Liver (tissue), 3 donors: ENCODE results near the gene SPATC1L.

Source experiments
- EGR1 ChIP-seq, 2 donors: IDR thresholded peaks; 2 replicates each; pipeline ENCODE4 v1.6.1; 2016 to 2018; ENCODE audit warnings: antibody characterized with exemption in 2 of 2, low read depth in 2 of 2
- NR2F2 ChIP-seq: IDR thresholded peaks from 2 replicates; pipeline ENCODE4 v1.6.1; 2016; ENCODE audit warnings: antibody characterized with exemption
- REST ChIP-seq: IDR thresholded peaks from 2 replicates; pipeline ENCODE4 v1.6.1; 2016; ENCODE audit warnings: antibody characterized with exemption, mild to moderate bottlenecking
- TF ChIP-seq, protein P1 (sequence below): IDR thresholded peaks from 2 replicates; pipeline ENCODE4 v1.6.1; 2016; ENCODE audit warnings: antibody characterized with exemption
- TF ChIP-seq, protein P2 (sequence below): fragments of 150-350 bp; IDR thresholded peaks from 2 replicates; pipeline ENCODE4 v1.5.1; 2017; ENCODE audit warnings: improper control_type of control experiment, low read depth, low read length; ENCODE audit not compliant: missing input control
- TF ChIP-seq, protein P3 (sequence below): IDR thresholded peaks from 2 replicates; pipeline ENCODE4 v1.6.1; 2016; ENCODE audit warnings: antibody characterized with exemption
- donor health status: healthy.
- donor health status: healthy.

DNA sequence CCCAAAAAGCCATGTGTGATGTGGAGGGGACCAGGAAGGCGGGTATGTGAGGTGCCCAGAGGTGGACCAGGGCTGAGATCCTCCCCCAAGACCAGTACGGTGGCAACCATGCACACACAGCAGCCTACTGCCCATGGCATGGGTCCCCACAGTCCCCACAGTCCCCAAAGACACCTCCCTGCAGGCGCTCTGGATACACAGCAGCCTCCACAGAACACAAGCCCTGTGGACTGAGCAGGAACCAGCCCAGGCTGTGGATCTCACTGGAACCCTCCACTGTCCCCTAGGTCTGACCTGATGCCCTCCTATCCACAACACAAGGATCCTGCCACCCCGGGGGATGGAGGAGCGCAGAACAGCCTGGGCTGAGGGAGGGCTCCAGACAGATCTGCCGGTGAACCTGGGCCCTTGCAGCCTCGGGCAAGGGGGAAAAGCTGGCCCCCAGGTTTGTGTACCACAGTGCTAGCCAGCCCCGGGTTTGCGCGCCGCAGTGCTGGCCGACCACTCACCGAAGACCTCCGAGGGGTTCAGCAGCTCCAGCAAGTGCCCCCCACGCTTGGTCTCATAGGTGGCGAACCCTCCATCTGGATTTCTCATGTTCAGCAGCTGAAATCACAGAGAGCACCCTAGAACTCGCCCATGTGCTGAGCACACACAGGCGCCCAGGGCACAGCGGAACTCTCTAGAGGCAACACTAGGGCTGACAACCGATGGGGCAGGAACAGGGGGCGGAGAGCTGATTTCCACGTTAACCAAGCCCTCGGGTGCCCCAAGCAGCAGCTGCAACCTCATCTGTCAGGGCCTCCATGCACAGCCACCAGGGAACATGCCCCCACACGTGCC is 22.1 kb upstream of the SPATC1L start:
- TF ChIP-seq, protein P1, sequence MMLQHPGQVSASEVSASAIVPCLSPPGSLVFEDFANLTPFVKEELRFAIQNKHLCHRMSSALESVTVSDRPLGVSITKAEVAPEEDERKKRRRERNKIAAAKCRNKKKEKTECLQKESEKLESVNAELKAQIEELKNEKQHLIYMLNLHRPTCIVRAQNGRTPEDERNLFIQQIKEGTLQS: no peak
- TF ChIP-seq, protein P2, sequence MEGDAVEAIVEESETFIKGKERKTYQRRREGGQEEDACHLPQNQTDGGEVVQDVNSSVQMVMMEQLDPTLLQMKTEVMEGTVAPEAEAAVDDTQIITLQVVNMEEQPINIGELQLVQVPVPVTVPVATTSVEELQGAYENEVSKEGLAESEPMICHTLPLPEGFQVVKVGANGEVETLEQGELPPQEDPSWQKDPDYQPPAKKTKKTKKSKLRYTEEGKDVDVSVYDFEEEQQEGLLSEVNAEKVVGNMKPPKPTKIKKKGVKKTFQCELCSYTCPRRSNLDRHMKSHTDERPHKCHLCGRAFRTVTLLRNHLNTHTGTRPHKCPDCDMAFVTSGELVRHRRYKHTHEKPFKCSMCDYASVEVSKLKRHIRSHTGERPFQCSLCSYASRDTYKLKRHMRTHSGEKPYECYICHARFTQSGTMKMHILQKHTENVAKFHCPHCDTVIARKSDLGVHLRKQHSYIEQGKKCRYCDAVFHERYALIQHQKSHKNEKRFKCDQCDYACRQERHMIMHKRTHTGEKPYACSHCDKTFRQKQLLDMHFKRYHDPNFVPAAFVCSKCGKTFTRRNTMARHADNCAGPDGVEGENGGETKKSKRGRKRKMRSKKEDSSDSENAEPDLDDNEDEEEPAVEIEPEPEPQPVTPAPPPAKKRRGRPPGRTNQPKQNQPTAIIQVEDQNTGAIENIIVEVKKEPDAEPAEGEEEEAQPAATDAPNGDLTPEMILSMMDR: no peak
- TF ChIP-seq EGR1 (IDR thresholded peaks at IDR 0.05; ENCODE audit: low read depth in 2 of 2) (no peak), REST (no peak), NR2F2 (no peak)
- TF ChIP-seq, protein P3, sequence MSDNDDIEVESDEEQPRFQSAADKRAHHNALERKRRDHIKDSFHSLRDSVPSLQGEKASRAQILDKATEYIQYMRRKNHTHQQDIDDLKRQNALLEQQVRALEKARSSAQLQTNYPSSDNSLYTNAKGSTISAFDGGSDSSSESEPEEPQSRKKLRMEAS: no peak
